ENCODE measurements around the gene PCDH1. TPM values are rescaled to one million over a fixed set of nuclear protein-coding genes. Genes with fewer than 3 reads are reported as not detected.

PCDH1 gene
- total and polyA plus RNA-seq, 12 donors, result 3.7 to 16.8 (median 7.7) TPM

- DNase-seq, result peak in 6 of 7 donors; percentile 45 to 72 (median 50)
- H3K4me3 ChIP-seq, result peak overlapping the region; percentile 16 to 96 (median 70)
- no peaks in the 10 kb centered on the region for H3K36me3 ChIP-seq (replicated peaks in 1 of 2)
- no peaks in the 10 kb centered on the region for H3K27me3 ChIP-seq
- no peaks in the 10 kb centered on the region for H3K9me3 ChIP-seq (replicated peaks in 1 of 3)
- 0 to 1% (median 1%) methylated on average over 15 to 36 of the region's 36 CpGs for WGBS, 4 donors
- intact Hi-C loops (cut with DNase I), result no loop called here
- TF ChIP-seq POLR2A (IDR thresholded peaks at IDR 0.05) (no peak), CTCF (IDR thresholded peaks at IDR 0.05) (no peak)
- peak overlapping the region in 4 of 5 donors; percentile 55 to 97 (median 84) for H3K27ac ChIP-seq
- H3K4me1 ChIP-seq (replicated peaks in 1 of 2), result peaks cover 0 to 8% of the 10 kb centered on the region in 2 donors
Measured at GRCh38 chr5:141850244-141850768, 27.9 kb downstream of the PCDH1 start.

GRCh38 chr5:141849415-141850243, 28.6 kb downstream of the PCDH1 start:
- TF ChIP-seq CTCF (IDR thresholded peaks at IDR 0.05) (peak in 2 of 6 experiments; percentile 20 to 32), POLR2A (IDR thresholded peaks at IDR 0.05) (peak; percentile 44 to 73)
- H3K9me3 ChIP-seq (replicated peaks in 1 of 3), result no peaks in the 10 kb centered on the region
- H3K4me1 ChIP-seq (replicated peaks in 1 of 2), result peaks cover 0 to 8% of the 10 kb centered on the region in 2 donors
- WGBS, 4 donors, result 0 to 5% (median 0%) methylated on average over 12 to 73 of the region's 73 CpGs
- peak overlapping the region in 4 of 5 donors; percentile 55 to 97 (median 84) for H3K27ac ChIP-seq
- no peaks in the 10 kb centered on the region for H3K27me3 ChIP-seq
- intact Hi-C loops (cut with DNase I), result no loop called here
- peak overlapping the region; percentile 16 to 96 (median 70) for H3K4me3 ChIP-seq
- peak; percentile 78 to 91 (median 85) for DNase-seq
- no peaks in the 10 kb centered on the region for H3K36me3 ChIP-seq (replicated peaks in 1 of 2)

GRCh38 chr5:141848744-141849414, 29.3 kb downstream of the PCDH1 start:
- TF ChIP-seq CTCF (IDR thresholded peaks at IDR 0.05) (no peak), POLR2A (IDR thresholded peaks at IDR 0.05) (no peak)
- Histone ChIP-seq H3K27me3 (no peaks in the 10 kb centered on the region), H3K4me1 (replicated peaks in 1 of 2) (peaks cover 0 to 8% of the 10 kb centered on the region in 2 donors), H3K27ac (peak overlapping the region in 4 of 5 donors; percentile 55 to 97 (median 84)), H3K36me3 (replicated peaks in 1 of 2) (no peaks in the 10 kb centered on the region), H3K4me3 (peak overlapping the region in 3 of 4 donors; percentile 16 to 96 (median 87)), H3K9me3 (replicated peaks in 1 of 3) (no peaks in the 10 kb centered on the region)
- WGBS, 4 donors, result 17 to 25% (median 18%) methylated on average over 17 to 19 of the region's 19 CpGs
- intact Hi-C loops (cut with DNase I), result no loop called here
- peak in 6 of 7 donors; percentile 24 to 73 (median 42) for DNase-seq

- peak in 1 of 7 donors; percentile 94 for DNase-seq
- Histone ChIP-seq H3K4me3 (no peak overlapping the region), H3K27me3 (no peaks in the 10 kb centered on the region), H3K4me1 (replicated peaks in 1 of 2) (peaks cover 0 to 13% of the 10 kb centered on the region in 2 donors), H3K36me3 (replicated peaks in 1 of 2) (no peaks in the 10 kb centered on the region), H3K27ac (peak overlapping the region in 1 of 5 donors; percentile 44), H3K9me3 (replicated peaks in 1 of 3) (no peaks in the 10 kb centered on the region)
- WGBS, 4 donors, result 59 to 66% (median 62%) methylated on average over 10 of the region's 10 CpGs
- intact Hi-C loops (cut with DNase I), result no loop called here
- TF ChIP-seq CTCF (IDR thresholded peaks at IDR 0.05), result no peak
Measured at GRCh38 chr5:141846031-141846430, 32.2 kb downstream of the PCDH1 start.
